H1 (cell line): ENCODE measurements around the gene PFDN4. TPM values are rescaled to one million over a fixed set of nuclear protein-coding genes. Genes with fewer than 3 reads are reported as not detected.

ENCODE experiments used
- CTCF ChIA-PET: fragments of 300-600 bp; sonication (Branson Sonifier 250); formaldehyde crosslinking; loops from one replicate; lab custom pipeline; 2021; ENCODE audit not compliant: partially characterized antibody; lab: Charles Lee
- POLR2A ChIA-PET: fragments of 300-600 bp; sonication (Branson Sonifier 250); formaldehyde crosslinking; loops from one replicate; lab custom pipeline; 2021; ENCODE audit warnings: inconsistent platforms; ENCODE audit not compliant: partially characterized antibody; lab: Charles Lee
- DNase-seq, 2 experiments: peaks; one replicate each; pipeline versions ENCODE4 v3.0.0 to v3.0.0-alpha.2; 2010 to 2022; ENCODE audit warnings: low spot score in 2 of 2, low read depth in 1 of 2, mixed read lengths in 1 of 2
- FAIRE-seq: peaks from 2 replicates; lab custom pipeline; 2011; peaks lifted over from hg19 to GRCh38; lab: Jason Lieb, UNC
- H2AFZ ChIP-seq: 2 replicates; pipeline ENCODE4 v1.8.1; 2012; ENCODE audit warnings: low read length, inconsistent platforms
- H2AK5ac ChIP-seq: 2 replicates; pipeline ENCODE4 v1.6.1; 2013; ENCODE audit warnings: low read depth, low read length
- H2BK120ac ChIP-seq: replicated peaks from 2 replicates; pipeline ENCODE3; 2013; ENCODE audit warnings: low read depth, low read length, inconsistent platforms
- H2BK12ac ChIP-seq: 2 replicates; pipeline ENCODE4 v1.6.1; 2013; ENCODE audit warnings: low read depth, low read length
- H2BK15ac ChIP-seq: 2 replicates; pipeline ENCODE4 v1.6.1; 2013; ENCODE audit warnings: low read length
- H2BK20ac ChIP-seq: 2 replicates; pipeline ENCODE4 v1.6.1; 2013; ENCODE audit warnings: low read length
- H2BK5ac ChIP-seq: 2 replicates; pipeline ENCODE4 v1.6.1; 2013; ENCODE audit warnings: low read depth, low read length
- H3K14ac ChIP-seq: 2 replicates; pipeline ENCODE4 v1.6.1; 2013; ENCODE audit warnings: inconsistent platforms; ENCODE audit not compliant: insufficient read length
- H3K18ac ChIP-seq: 2 replicates; pipeline ENCODE4 v1.6.1; 2013; ENCODE audit warnings: low read length; ENCODE audit errors: extremely low read depth
- H3K23ac ChIP-seq: 2 replicates; pipeline ENCODE4 v1.6.1; 2013; ENCODE audit warnings: inconsistent platforms; ENCODE audit not compliant: insufficient read length
- H3K23me2 ChIP-seq: 2 replicates; pipeline ENCODE4 v1.6.1; 2013; ENCODE audit warnings: low read depth, low read length
- H3K27ac ChIP-seq: 2 replicates; pipeline ENCODE4 v1.6.1; 2011; ENCODE audit warnings: low read depth, low read length, inconsistent platforms
- H3K27me3 ChIP-seq, 4 experiments: replicated peaks in 1 of 4; 1 replicate in 1 of 4; 2 replicates in 3 of 4; pipeline versions ENCODE4 v1.6.1 to v1.8.1; 2011 to 2013; ENCODE audit warnings: low read length in 3 of 4, mild to moderate bottlenecking in 3 of 4, inconsistent platforms in 2 of 4, mixed read lengths in 2 of 4, moderate library complexity in 1 of 4; ENCODE audit not compliant: control insufficient read depth in 3 of 4, insufficient read depth in 3 of 4; ENCODE audit errors: extremely low read depth in 1 of 4
- H3K36me3 ChIP-seq, 4 experiments: 2 replicates each; pipeline versions ENCODE4 v1.6.1 to v1.8.1; 2011 to 2013; ENCODE audit warnings: mild to moderate bottlenecking in 4 of 4, low read length in 3 of 4, moderate library complexity in 2 of 4, control low read depth in 1 of 4, inconsistent platforms in 1 of 4; ENCODE audit not compliant: insufficient read depth in 4 of 4, control insufficient read depth in 2 of 4
- H3K4ac ChIP-seq: replicated peaks from 2 replicates; pipeline ENCODE3; 2013; ENCODE audit warnings: low read length, low read depth, mixed read lengths, inconsistent platforms; ENCODE audit not compliant: insufficient read length
- H3K4me1 ChIP-seq, 4 experiments: replicated peaks in 1 of 4; 1 replicate in 1 of 4; 2 replicates in 3 of 4; pipeline versions ENCODE4 v1.6.1 to v1.8.1; 2011 to 2013; ENCODE audit warnings: low read length in 3 of 4, inconsistent platforms in 2 of 4, mixed read lengths in 1 of 4; ENCODE audit not compliant: insufficient read depth in 4 of 4, control insufficient read depth in 3 of 4
- H3K4me2 ChIP-seq, 2 experiments: 2 replicates each; pipeline versions ENCODE4 v1.6.1 to v1.8.1; 2011 to 2013; ENCODE audit warnings: low read depth in 2 of 2, low read length in 2 of 2, control low read depth in 1 of 2, inconsistent platforms in 1 of 2, mild to moderate bottlenecking in 1 of 2; ENCODE audit not compliant: insufficient read depth in 1 of 2
- H3K4me3 ChIP-seq, 4 experiments: fragments of 200-600, 300-600 bp in 1 of 4; sonication (generic), shearing (Covaris generic), sonication (Bioruptor Twin) in 1 of 4; 2 replicates each; pipeline versions ENCODE4 v1.5.1 to v1.8.1; 2011 to 2016; ENCODE audit warnings: low read length in 4 of 4, low read depth in 3 of 4, control low read depth in 2 of 4, inconsistent platforms in 2 of 4, mild to moderate bottlenecking in 2 of 4, mixed read lengths in 1 of 4, moderate library complexity in 1 of 4; ENCODE audit not compliant: insufficient read depth in 2 of 4; ENCODE audit errors: extremely low read depth in 1 of 4
- H3K56ac ChIP-seq: replicated peaks from 2 replicates; pipeline ENCODE3; 2013; ENCODE audit warnings: low read depth, mild to moderate bottlenecking, mixed read lengths, low read length, inconsistent platforms; ENCODE audit not compliant: insufficient read length
- H3K79me1 ChIP-seq: 2 replicates; pipeline ENCODE4 v1.6.1; 2013; ENCODE audit warnings: low read depth, low read length, control low read depth
- H3K79me2 ChIP-seq, 2 experiments: 2 replicates each; pipeline versions ENCODE4 v1.6.1 to v1.8.1; 2012 to 2013; ENCODE audit warnings: low read length in 2 of 2, mild to moderate bottlenecking in 2 of 2, inconsistent platforms in 1 of 2; ENCODE audit not compliant: insufficient read depth in 2 of 2, control insufficient read depth in 1 of 2
- H3K9ac ChIP-seq, 4 experiments: replicated peaks in 1 of 4; 1 replicate in 1 of 4; 2 replicates in 3 of 4; pipeline versions ENCODE4 v1.6.1 to v1.8.1; 2011 to 2013; ENCODE audit warnings: low read depth in 3 of 4, low read length in 3 of 4, control low read depth in 2 of 4, mild to moderate bottlenecking in 2 of 4, moderate library complexity in 2 of 4, inconsistent platforms in 1 of 4; ENCODE audit errors: extremely low read depth in 1 of 4
- H3K9me3 ChIP-seq, 2 experiments: 2 replicates each; pipeline versions ENCODE4 v1.6.1 to v1.8.1; 2012 to 2013; ENCODE audit warnings: mild to moderate bottlenecking in 2 of 2, moderate library complexity in 2 of 2, control low read depth in 1 of 2, inconsistent platforms in 1 of 2, low read depth in 1 of 2, low read length in 1 of 2, mixed read lengths in 1 of 2; ENCODE audit not compliant: insufficient read depth in 2 of 2
- H4K20me1 ChIP-seq, 2 experiments: replicated peaks in 1 of 2; 2 replicates each; pipeline versions ENCODE3 to v1.8.1; 2011 to 2013; ENCODE audit warnings: inconsistent platforms in 2 of 2, low read length in 2 of 2, mild to moderate bottlenecking in 1 of 2; ENCODE audit not compliant: insufficient read depth in 2 of 2, control insufficient read depth in 1 of 2
- H4K5ac ChIP-seq: 2 replicates; pipeline ENCODE4 v1.6.1; 2013; ENCODE audit warnings: low read length, low read depth, mixed read lengths, inconsistent platforms; ENCODE audit not compliant: insufficient read length
- H4K8ac ChIP-seq: 2 replicates; pipeline ENCODE4 v1.8.0; 2013; ENCODE audit warnings: mild to moderate bottlenecking, moderate library complexity, low read length, inconsistent platforms; ENCODE audit not compliant: insufficient read depth; ENCODE audit errors: extremely low read depth
- H4K91ac ChIP-seq: replicated peaks from 2 replicates; pipeline ENCODE3; 2013; ENCODE audit warnings: low read length, mixed read lengths, inconsistent platforms; ENCODE audit not compliant: insufficient read length
- E2F6 ChIP-seq: IDR thresholded peaks from 2 replicates; pipeline ENCODE4 v1.6.1; 2012; ENCODE audit warnings: inconsistent platforms
- KDM4A ChIP-seq: IDR thresholded peaks from one replicate; pipeline ENCODE4 v1.7.1; 2012; ENCODE audit warnings: low read depth, mild to moderate bottlenecking, moderate library complexity, low read length, inconsistent platforms; ENCODE audit not compliant: severe bottlenecking
- POU5F1 ChIP-seq: IDR thresholded peaks from 2 replicates; pipeline ENCODE4 v1.6.1; 2011; ENCODE audit warnings: low read depth, mild to moderate bottlenecking, low read length, moderate library complexity
- SIN3A ChIP-seq, 2 experiments: IDR thresholded peaks in 1 of 2; conservative IDR thresholded peaks in 1 of 2; 2 replicates each; pipeline ENCODE4 v1.6.1; 2011 to 2012; ENCODE audit warnings: low read length in 2 of 2, improper control_type of control experiment in 1 of 2, low read depth in 1 of 2, mild to moderate bottlenecking in 1 of 2
- SP4 ChIP-seq: IDR thresholded peaks from 2 replicates; pipeline ENCODE4 v1.6.1; 2012; ENCODE audit warnings: low read length, inconsistent platforms
- SRF ChIP-seq: IDR thresholded peaks from 2 replicates; pipeline ENCODE4 v1.6.1; 2011; ENCODE audit warnings: mild to moderate bottlenecking, low read depth, low read length, moderate library complexity
- WGBS, 2 experiments: shearing (Covaris generic) in 1 of 2; methylation state at CpG; one replicate each; pipeline versions ENCODE4 v1.1.6 to v1.1.7; 2013 to 2015; ENCODE audit warnings: low lambda C conversion rate in 2 of 2, mixed read lengths in 2 of 2, inconsistent platforms in 1 of 2, low coverage in 1 of 2, missing lambda C conversion rate in 1 of 2; ENCODE audit not compliant: insufficient replicate concordance in 2 of 2, insufficient coverage in 1 of 2, insufficient read length in 1 of 2; ENCODE audit errors: extremely low coverage in 1 of 2, missing lambda C conversion rate in 1 of 2; 5-methylcytosine and 5-hydroxymethylcytosine counted together
- polyA plus RNA-seq, 7 experiments: library from polyadenylated mRNA; depleted of rRNA in 3 of 7; stranded (reverse) in 5 of 7; unstranded in 2 of 7; fragments of >200 nt in 5 of 7; fragments of 200-250 nt in 2 of 7; gene quantifications; 1 replicate in 5 of 7; 2 replicates in 1 of 7; 4 replicates in 1 of 7; pipeline versions ENCODE4 v1.2.1 to v1.2.3, GENCODE V29; 2011 to 2013; ENCODE audit warnings: missing spikeins in 2 of 7, mixed read lengths in 2 of 7
- total RNA-seq: library from RNA; stranded (reverse); fragmentation: NEBNext Ultra II Directional; extraction: Animal tissue kit (Norgen Biotek cat#: 25700); gene quantifications from 2 replicates; pipeline ENCODE4 v1.2.1, GENCODE V29; 2021

The PFDN4 gene
- total and polyA plus RNA-seq, 2 of the 8 experiments (the other 6 are each of a cell fraction or from before 2014, with no cell fraction given) = 41.9 to 96.8 TPM

- H3K36me3 ChIP-seq = no peaks in the 10 kb centered on the region
- no peak overlapping the region for H3K18ac ChIP-seq
- no peak overlapping the region for H2BK5ac ChIP-seq
- WGBS, 2 experiments = 47% methylated on average over 2 of the region's 2 CpGs; no CpG with 5 or more reads in 1 of the 2 experiments
- H3K4me3 ChIP-seq = no peak overlapping the region
- no peak overlapping the region for H4K8ac ChIP-seq
- CTCF ChIA-PET = interaction anchor here (0.5 to 23.7 kb wide), 3 partner anchors 9 to 480 kb away, joined by 3 to 591 read pairs (median 22); no protein-coding TSS in a partner anchor
- no peak overlapping the region for H4K91ac ChIP-seq
- FAIRE-seq (no peak), DNase-seq (no peak)
- H3K27me3 ChIP-seq = no peaks in the 10 kb centered on the region
- no peaks in the 10 kb centered on the region for H3K79me1 ChIP-seq
- no peak overlapping the region for H3K27ac ChIP-seq
- H3K14ac ChIP-seq = no peak overlapping the region
- H2BK12ac ChIP-seq = no peak overlapping the region
- no peak overlapping the region for H3K9ac ChIP-seq
- H3K4me2 ChIP-seq = no peak overlapping the region
- H2BK15ac ChIP-seq = no peak overlapping the region
- H3K4me1 ChIP-seq = no peaks in the 10 kb centered on the region
- no peak overlapping the region for H4K5ac ChIP-seq
- no peak overlapping the region for H2BK120ac ChIP-seq
- H3K9me3 ChIP-seq = no peaks in the 10 kb centered on the region
- POLR2A ChIA-PET = no interaction called here
- H2AK5ac ChIP-seq = no peak overlapping the region
- H3K23ac ChIP-seq = no peak overlapping the region
- TF ChIP-seq KDM4A (no peak), POU5F1 (no peak), SRF (no peak), SIN3A (conservative IDR thresholded peaks at IDR 0.05 in 1 of 2, IDR thresholded peaks at IDR 0.05 in 1 of 2; ENCODE audit: low read depth in 1 of 2, low read length in 2 of 2) (no peak), E2F6 (no peak), SP4 (no peak)
- TF ChIP-seq, all 59 proteins: peak for 0
- no peak overlapping the region for H3K56ac ChIP-seq
- no peaks in the 10 kb centered on the region for H3K79me2 ChIP-seq
- no peak overlapping the region for H3K4ac ChIP-seq
- no peaks in the 10 kb centered on the region for H3K23me2 ChIP-seq
- no peak overlapping the region for H2BK20ac ChIP-seq
- no peak overlapping the region for H2AFZ ChIP-seq
- no peaks in the 10 kb centered on the region for H4K20me1 ChIP-seq
These were observed 18.3 kb upstream of the PFDN4 start for GRCh38 chr20:54189630-54190029.
